Measurements from ENCODE around the gene UBL7. TPM values are rescaled to one million over a fixed set of nuclear protein-coding genes. Genes with fewer than 3 reads are reported as not detected.

Gene UBL7
- total RNA-seq, 1 donor from 2014 or later, result 65.2 TPM

GRCh38 chr15:74445816-74446763 is 14.9 kb downstream of the UBL7 start:
- no peak for DNase-seq (ENCODE audit: low read depth)
- Histone ChIP-seq H3K36me3 (ENCODE audit: control insufficient read depth, insufficient read depth, low read length) (peaks cover 3% of the 10 kb centered on the region), H3K4me3 (ENCODE audit: low read depth, low read length) (no peak overlapping the region), H3K27me3 (ENCODE audit: control insufficient read depth, insufficient read depth, low read length) (no peaks in the 10 kb centered on the region)
- no peak for TF ChIP-seq CTCF (IDR thresholded peaks at IDR 0.05; ENCODE audit: insufficient read depth, low read length, poor library complexity, severe bottlenecking)

- peaks cover 3% of the 10 kb centered on the region for H3K36me3 ChIP-seq (ENCODE audit: control insufficient read depth, insufficient read depth, low read length)
- H3K27me3 ChIP-seq (ENCODE audit: control insufficient read depth, insufficient read depth, low read length), result no peaks in the 10 kb centered on the region
- TF ChIP-seq CTCF (IDR thresholded peaks at IDR 0.05; ENCODE audit: insufficient read depth, low read length, poor library complexity, severe bottlenecking), result no peak
- DNase-seq (ENCODE audit: low read depth), result no peak
- no peak overlapping the region for H3K4me3 ChIP-seq (ENCODE audit: low read depth, low read length)
Observed at GRCh38 chr15:74444106-74445062, 16.6 kb downstream of the UBL7 start.

GRCh38 chr15:74443100-74443909 is 17.7 kb downstream of the UBL7 start:
- DNase-seq (ENCODE audit: low read depth), result no peak
- Histone ChIP-seq H3K27me3 (ENCODE audit: control insufficient read depth, insufficient read depth, low read length) (no peaks in the 10 kb centered on the region), H3K4me3 (ENCODE audit: low read depth, low read length) (no peak overlapping the region), H3K36me3 (ENCODE audit: control insufficient read depth, insufficient read depth, low read length) (peaks cover 1% of the 10 kb centered on the region)
- no peak for TF ChIP-seq CTCF (IDR thresholded peaks at IDR 0.05; ENCODE audit: insufficient read depth, low read length, poor library complexity, severe bottlenecking)

GRCh38 chr15:74442604-74443003 is 18.4 kb downstream of the UBL7 start:
- no peaks in the 10 kb centered on the region for H3K27me3 ChIP-seq (ENCODE audit: control insufficient read depth, insufficient read depth, low read length)
- H3K36me3 ChIP-seq (ENCODE audit: control insufficient read depth, insufficient read depth, low read length), result peaks cover 1% of the 10 kb centered on the region
- no peak for DNase-seq (ENCODE audit: low read depth)
- no peak overlapping the region for H3K4me3 ChIP-seq (ENCODE audit: low read depth, low read length)
- TF ChIP-seq CTCF (IDR thresholded peaks at IDR 0.05; ENCODE audit: insufficient read depth, low read length, poor library complexity, severe bottlenecking), result no peak

- Histone ChIP-seq H3K27me3 (ENCODE audit: control insufficient read depth, insufficient read depth, low read length) (no peaks in the 10 kb centered on the region), H3K36me3 (ENCODE audit: control insufficient read depth, insufficient read depth, low read length) (peaks cover 1% of the 10 kb centered on the region), H3K4me3 (ENCODE audit: low read depth, low read length) (no peak overlapping the region)
- no peak for TF ChIP-seq CTCF (IDR thresholded peaks at IDR 0.05; ENCODE audit: insufficient read depth, low read length, poor library complexity, severe bottlenecking)
- no peak for DNase-seq (ENCODE audit: low read depth)
Observed at GRCh38 chr15:74442063-74442462, 18.9 kb downstream of the UBL7 start.

Data from kidney epithelial cell (primary cell).